H9 (cell line): Measurements from ENCODE around the gene TENM4. TPM values are rescaled to one million over a fixed set of nuclear protein-coding genes. Genes with fewer than 3 reads are reported as not detected.

ENCODE experiments used
- DNase-seq: peaks from one replicate; pipeline ENCODE4 v3.0.0-alpha.2; 2017
- H2AFZ ChIP-seq: one replicate; pipeline ENCODE4 v1.6.1; 2013; ENCODE audit warnings: mild to moderate bottlenecking, low read length, control low read depth, moderate library complexity
- H2AK5ac ChIP-seq: 2 replicates; pipeline ENCODE4 v1.6.1; 2013; ENCODE audit warnings: low read length, control low read depth, mixed read lengths; ENCODE audit not compliant: insufficient read length
- H2BK120ac ChIP-seq: one replicate; pipeline ENCODE4 v1.6.1; 2013; ENCODE audit warnings: low read depth, mild to moderate bottlenecking, low read length, control low read depth, inconsistent platforms; ENCODE audit not compliant: poor library complexity, severe bottlenecking
- H2BK12ac ChIP-seq: 2 replicates; pipeline ENCODE4 v1.6.1; 2013; ENCODE audit warnings: low read length, control low read depth, mixed read lengths, low read depth; ENCODE audit not compliant: insufficient read length
- H2BK15ac ChIP-seq: 2 replicates; pipeline ENCODE4 v1.6.1; 2013; ENCODE audit warnings: low read depth, low read length, control low read depth
- H2BK20ac ChIP-seq: one replicate; pipeline ENCODE4 v1.6.1; 2013; ENCODE audit warnings: low read depth, mild to moderate bottlenecking, low read length, control low read depth, inconsistent platforms; ENCODE audit not compliant: poor library complexity, severe bottlenecking
- H2BK5ac ChIP-seq: 2 replicates; pipeline ENCODE4 v1.6.1; 2013; ENCODE audit warnings: low read length, control low read depth, mixed read lengths; ENCODE audit not compliant: insufficient read length
- H3K14ac ChIP-seq: 2 replicates; pipeline ENCODE4 v1.6.1; 2013; ENCODE audit warnings: low read length, control low read depth; ENCODE audit not compliant: insufficient read depth
- H3K18ac ChIP-seq: 2 replicates; pipeline ENCODE4 v1.6.1; 2013; ENCODE audit warnings: low read depth, mild to moderate bottlenecking, mixed read lengths, low read length, control low read depth; ENCODE audit not compliant: insufficient read length
- H3K23ac ChIP-seq: 2 replicates; pipeline ENCODE4 v1.6.1; 2013; ENCODE audit warnings: low read length, control low read depth, mixed read lengths, low read depth; ENCODE audit not compliant: insufficient read length
- H3K23me2 ChIP-seq: 2 replicates; pipeline ENCODE4 v1.6.1; 2013; ENCODE audit warnings: low read depth, mild to moderate bottlenecking, mixed read lengths, low read length, control low read depth; ENCODE audit not compliant: insufficient read length, poor library complexity, severe bottlenecking
- H3K27ac ChIP-seq: 2 replicates; pipeline ENCODE4 v1.5.1; 2013; ENCODE audit warnings: low read length, control low read depth, mixed read lengths, low read depth; ENCODE audit not compliant: insufficient read length
- H3K27me3 ChIP-seq: 2 replicates; pipeline ENCODE4 v1.6.1; 2013; ENCODE audit warnings: low read length, control low read depth, inconsistent platforms; ENCODE audit not compliant: insufficient read depth
- H3K4ac ChIP-seq: 2 replicates; pipeline ENCODE4 v1.6.1; 2013; ENCODE audit warnings: low read depth, mild to moderate bottlenecking, control low read depth, inconsistent platforms, low read length, moderate library complexity
- H3K4me1 ChIP-seq: 2 replicates; pipeline ENCODE4 v1.6.1; 2013; ENCODE audit warnings: low read length, control low read depth, inconsistent platforms; ENCODE audit not compliant: insufficient read depth
- H3K4me2 ChIP-seq: 2 replicates; pipeline ENCODE4 v1.6.1; 2013; ENCODE audit warnings: low read length, control low read depth, mixed read lengths; ENCODE audit not compliant: insufficient read length, insufficient read depth
- H3K56ac ChIP-seq: 2 replicates; pipeline ENCODE4 v1.6.1; 2013; ENCODE audit warnings: low read depth, mild to moderate bottlenecking, mixed read lengths, low read length, control low read depth; ENCODE audit not compliant: insufficient read length
- H3K79me1 ChIP-seq: 2 replicates; pipeline ENCODE4 v1.6.1; 2013; ENCODE audit warnings: low read depth, mild to moderate bottlenecking, moderate library complexity, low read length, control low read depth, inconsistent platforms; ENCODE audit not compliant: insufficient read depth, poor library complexity, severe bottlenecking
- H3K79me2 ChIP-seq: 2 replicates; pipeline ENCODE4 v1.6.1; 2013; ENCODE audit warnings: low read length, control low read depth, inconsistent platforms; ENCODE audit not compliant: insufficient read depth
- H3K9ac ChIP-seq: 2 replicates; pipeline ENCODE4 v1.6.1; 2013; ENCODE audit warnings: low read length, control low read depth, mixed read lengths; ENCODE audit not compliant: insufficient read length; ENCODE audit errors: extremely low read depth
- H3K9me3 ChIP-seq: one replicate; pipeline ENCODE4 v1.6.1; 2013; ENCODE audit warnings: low read depth, low read length, inconsistent platforms; ENCODE audit not compliant: control insufficient read depth
- H3T11ph ChIP-seq: one replicate; pipeline ENCODE4 v1.6.1; 2013; ENCODE audit warnings: mild to moderate bottlenecking, low read length, control low read depth, inconsistent platforms
- H4K20me1 ChIP-seq: one replicate; pipeline ENCODE4 v1.6.1; 2013; ENCODE audit not compliant: control insufficient read depth, insufficient read length, insufficient read depth
- H4K5ac ChIP-seq: 2 replicates; pipeline ENCODE4 v1.6.1; 2013; ENCODE audit warnings: low read depth, mild to moderate bottlenecking, mixed read lengths, low read length, control low read depth; ENCODE audit not compliant: insufficient read length
- H4K8ac ChIP-seq: replicated peaks from 2 replicates; pipeline ENCODE4 v1.6.1; 2013; ENCODE audit warnings: low read length, control low read depth, mixed read lengths, low read depth; ENCODE audit not compliant: insufficient read length
- H4K91ac ChIP-seq: 2 replicates; pipeline ENCODE4 v1.6.1; 2013; ENCODE audit warnings: low read depth, mild to moderate bottlenecking, moderate library complexity, mixed read lengths, low read length, control low read depth; ENCODE audit not compliant: insufficient read length
- H3K27ac Mint-ChIP-seq, 3 experiments: 2 replicates in 2 of 3; 3 replicates in 1 of 3; pipeline ENCODE4 v1.8.0; 2020 to 2021; ENCODE audit warnings: mixed read lengths in 3 of 3, mild to moderate bottlenecking in 1 of 3, moderate library complexity in 1 of 3
- H3K27me3 Mint-ChIP-seq: 2 replicates; pipeline ENCODE4 v1.8.0; 2021; ENCODE audit warnings: low read depth, mild to moderate bottlenecking, moderate library complexity, mixed read lengths
- H3K36me3 Mint-ChIP-seq, 3 experiments: 2 replicates in 2 of 3; 3 replicates in 1 of 3; pipeline ENCODE4 v1.8.0; 2020 to 2021; ENCODE audit warnings: low read depth in 3 of 3, mixed read lengths in 3 of 3; ENCODE audit not compliant: insufficient read depth in 1 of 3
- H3K4me1 Mint-ChIP-seq, 2 experiments: 2 replicates each; pipeline ENCODE4 v1.8.0; 2020; ENCODE audit warnings: mixed read lengths in 2 of 2
- H3K4me3 Mint-ChIP-seq, 2 experiments: 2 replicates in 1 of 2; 3 replicates in 1 of 2; pipeline ENCODE4 v1.8.0; 2020 to 2021; ENCODE audit warnings: mild to moderate bottlenecking in 2 of 2, mixed read lengths in 2 of 2, moderate library complexity in 1 of 2
- H3K9me3 Mint-ChIP-seq, 2 experiments: 2 replicates in 1 of 2; 3 replicates in 1 of 2; pipeline ENCODE4 v1.8.0; 2020; ENCODE audit warnings: mild to moderate bottlenecking in 2 of 2, mixed read lengths in 2 of 2, moderate library complexity in 1 of 2
- WGBS: extraction: QIAGEN DNeasy Blood & Tissue Kit; methylation state at CpG from one replicate; pipeline ENCODE4 v1.1.7; 2013; ENCODE audit warnings: missing lambda C conversion rate, low lambda C conversion rate, mixed read lengths; ENCODE audit not compliant: insufficient read length; ENCODE audit errors: extremely low coverage; 5-methylcytosine and 5-hydroxymethylcytosine counted together
- total RNA-seq: library from RNA; stranded (reverse); gene quantifications from 2 replicates; pipeline ENCODE4 v1.2.1, GENCODE V29; 2021
- TF ChIP-seq, protein P1 (sequence below): fragments of 200-600 bp; sonication (generic); conservative IDR thresholded peaks from 3 replicates; pipeline ENCODE4 v1.8.0; 2021; ENCODE audit warnings: antibody characterized with exemption, mild to moderate bottlenecking

TENM4 gene
- total RNA-seq, 1 experiment from 2014 or later, result 4.6 TPM

DNA sequence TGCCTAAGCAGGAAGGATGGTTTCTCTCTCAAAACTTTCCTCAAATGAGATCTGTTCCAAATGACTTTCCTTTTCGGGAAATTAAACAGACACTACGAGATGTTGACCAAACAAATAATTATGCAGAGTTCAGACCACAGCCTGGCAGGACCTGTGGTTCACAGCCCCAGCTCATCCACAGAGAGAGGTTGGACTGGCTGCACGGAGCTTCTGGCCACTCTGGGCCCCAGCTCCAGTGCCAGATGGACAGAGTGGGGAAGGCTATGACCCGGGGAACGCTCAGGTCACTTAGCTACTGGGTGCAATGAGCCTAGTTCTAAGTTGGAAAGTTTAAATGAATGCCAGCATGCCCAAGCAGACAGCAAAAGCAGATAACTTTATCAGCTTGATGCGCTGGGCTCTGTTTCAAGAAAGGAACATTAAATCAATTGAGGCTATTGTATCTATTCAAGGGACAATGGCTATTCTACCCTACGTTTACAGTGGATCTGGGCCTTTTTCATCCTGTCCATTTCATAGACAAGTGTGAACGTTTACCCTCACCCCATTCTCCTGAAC lies 710.5 kb downstream of the TENM4 start:
- no peaks in the 10 kb centered on the region for H4K20me1 ChIP-seq
- H3K23ac ChIP-seq, result no peak overlapping the region
- H3K14ac ChIP-seq, result no peak overlapping the region
- no peaks in the 10 kb centered on the region; a peak in 1 of 5 replicates for H3K9me3 Mint-ChIP-seq
- TF ChIP-seq, protein P1, sequence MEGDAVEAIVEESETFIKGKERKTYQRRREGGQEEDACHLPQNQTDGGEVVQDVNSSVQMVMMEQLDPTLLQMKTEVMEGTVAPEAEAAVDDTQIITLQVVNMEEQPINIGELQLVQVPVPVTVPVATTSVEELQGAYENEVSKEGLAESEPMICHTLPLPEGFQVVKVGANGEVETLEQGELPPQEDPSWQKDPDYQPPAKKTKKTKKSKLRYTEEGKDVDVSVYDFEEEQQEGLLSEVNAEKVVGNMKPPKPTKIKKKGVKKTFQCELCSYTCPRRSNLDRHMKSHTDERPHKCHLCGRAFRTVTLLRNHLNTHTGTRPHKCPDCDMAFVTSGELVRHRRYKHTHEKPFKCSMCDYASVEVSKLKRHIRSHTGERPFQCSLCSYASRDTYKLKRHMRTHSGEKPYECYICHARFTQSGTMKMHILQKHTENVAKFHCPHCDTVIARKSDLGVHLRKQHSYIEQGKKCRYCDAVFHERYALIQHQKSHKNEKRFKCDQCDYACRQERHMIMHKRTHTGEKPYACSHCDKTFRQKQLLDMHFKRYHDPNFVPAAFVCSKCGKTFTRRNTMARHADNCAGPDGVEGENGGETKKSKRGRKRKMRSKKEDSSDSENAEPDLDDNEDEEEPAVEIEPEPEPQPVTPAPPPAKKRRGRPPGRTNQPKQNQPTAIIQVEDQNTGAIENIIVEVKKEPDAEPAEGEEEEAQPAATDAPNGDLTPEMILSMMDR, result no peak
- no peak overlapping the region for H4K91ac ChIP-seq
- DNase-seq, result no peak
- H3K18ac ChIP-seq, result no peak overlapping the region
- H3K27me3 Mint-ChIP-seq, result peaks cover 2% of the 10 kb centered on the region
- H3K79me2 ChIP-seq, result no peaks in the 10 kb centered on the region
- no peaks in the 10 kb centered on the region for H3K79me1 ChIP-seq
- H3K27ac Mint-ChIP-seq, result no peak overlapping the region; a peak in 1 of 7 replicates
- H2AFZ ChIP-seq, result no peak overlapping the region
- H3T11ph ChIP-seq, result no peak overlapping the region
- no peak overlapping the region for H2BK15ac ChIP-seq
- no peaks in the 10 kb centered on the region for H3K23me2 ChIP-seq
- H3K9me3 ChIP-seq, result no peaks in the 10 kb centered on the region
- peaks cover 4 to 5% of the 10 kb centered on the region in 2 experiments; a peak in 3 of 4 replicates for H3K4me1 Mint-ChIP-seq
- H3K27ac ChIP-seq, result no peak overlapping the region
- H3K27me3 ChIP-seq, result no peaks in the 10 kb centered on the region
- no peak overlapping the region for H2BK20ac ChIP-seq
- no peak overlapping the region for H3K4ac ChIP-seq
- no peaks in the 10 kb centered on the region for H3K36me3 Mint-ChIP-seq
- no peak overlapping the region for H4K5ac ChIP-seq
- H3K4me2 ChIP-seq, result no peak overlapping the region
- no CpG with 5 or more reads among the region's 8 CpGs for WGBS
- no peak overlapping the region for H2BK12ac ChIP-seq
- no peak overlapping the region for H3K56ac ChIP-seq
- no peak overlapping the region for H2AK5ac ChIP-seq
- no peak overlapping the region for H4K8ac ChIP-seq
- H3K4me3 Mint-ChIP-seq, result no peak overlapping the region
- no peak overlapping the region for H2BK120ac ChIP-seq
- H2BK5ac ChIP-seq, result no peak overlapping the region
- H3K9ac ChIP-seq, result no peak overlapping the region
- H3K4me1 ChIP-seq, result no peaks in the 10 kb centered on the region
